ENCODE results near the gene ABLIM2. TPM values are rescaled to one million over a fixed set of nuclear protein-coding genes. Genes with fewer than 3 reads are reported as not detected.
"Not testable (repeated sequence)": the region's sequence is repeated elsewhere in the genome, so short reads cannot be mapped to it uniquely, and the experiment has no call there.

Gene ABLIM2
- total RNA-seq, 1 donor from 2014 or later: 5.0 TPM

DNA sequence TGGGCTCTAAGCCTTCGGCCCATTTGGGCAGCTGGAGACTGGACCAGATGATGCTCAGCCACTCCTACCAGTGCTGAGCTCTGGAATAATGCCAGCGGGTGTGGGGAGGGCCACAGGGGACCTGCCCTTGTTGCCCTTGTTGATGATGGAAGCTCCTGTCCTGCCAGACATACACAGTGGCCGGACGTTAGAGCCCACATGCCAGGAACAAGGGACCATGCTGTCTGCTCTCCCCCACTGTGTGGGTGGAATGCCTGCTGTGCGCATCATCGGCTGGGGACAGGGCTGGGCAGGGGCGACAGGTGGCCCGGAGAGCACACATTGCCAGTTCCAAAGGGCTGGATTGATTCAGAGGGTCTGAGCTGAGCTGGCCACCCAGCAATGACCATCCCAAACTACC lies 2.0 kb downstream of the ABLIM2 start:
- no peak for DNase-seq

DNA sequence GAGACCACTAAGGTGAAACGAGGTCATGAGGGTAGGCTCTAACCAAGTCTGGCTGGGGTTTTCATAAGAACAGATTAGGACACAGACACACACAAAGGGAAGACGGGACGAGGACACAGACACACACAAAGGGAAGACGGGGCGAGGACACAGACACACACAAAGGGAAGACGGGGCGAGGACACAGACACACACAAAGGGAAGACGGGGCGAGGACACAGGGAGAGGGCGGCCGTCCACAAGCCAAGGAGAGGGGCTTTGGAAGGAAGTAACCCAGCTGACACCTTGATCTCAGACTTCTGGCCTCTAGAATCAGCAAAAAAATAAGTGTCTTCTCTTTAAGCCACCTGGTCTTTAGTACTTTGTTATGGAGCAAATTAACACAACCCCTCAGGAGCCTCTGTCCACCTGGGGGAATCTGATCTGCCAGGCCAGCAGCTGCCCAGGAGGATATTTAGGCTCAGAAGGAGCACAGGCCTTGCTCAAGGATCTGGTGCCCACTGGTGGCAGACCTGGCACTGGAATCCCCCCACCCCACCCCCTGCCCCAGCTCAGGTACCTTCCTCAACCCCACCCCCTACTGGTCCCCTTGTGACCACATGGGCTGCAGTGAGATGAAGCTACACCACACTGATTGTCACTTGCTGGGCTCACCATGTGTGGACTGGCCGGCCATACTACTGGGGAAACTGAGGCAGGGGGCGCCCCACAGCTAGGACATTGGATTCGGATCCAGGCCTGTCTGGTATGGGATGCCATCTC lies 2.8 kb downstream of the ABLIM2 start:
- DNase-seq: no peak

GRCh38 chr4:8155048-8155447 lies 3.6 kb downstream of the ABLIM2 start:
- DNase-seq: no peak

GRCh38 chr4:8153441-8153840 lies 5.2 kb downstream of the ABLIM2 start:
- DNase-seq: no peak

- no peak for DNase-seq
Observed at GRCh38 chr4:8152865-8153257, 5.8 kb downstream of the ABLIM2 start.

DNA sequence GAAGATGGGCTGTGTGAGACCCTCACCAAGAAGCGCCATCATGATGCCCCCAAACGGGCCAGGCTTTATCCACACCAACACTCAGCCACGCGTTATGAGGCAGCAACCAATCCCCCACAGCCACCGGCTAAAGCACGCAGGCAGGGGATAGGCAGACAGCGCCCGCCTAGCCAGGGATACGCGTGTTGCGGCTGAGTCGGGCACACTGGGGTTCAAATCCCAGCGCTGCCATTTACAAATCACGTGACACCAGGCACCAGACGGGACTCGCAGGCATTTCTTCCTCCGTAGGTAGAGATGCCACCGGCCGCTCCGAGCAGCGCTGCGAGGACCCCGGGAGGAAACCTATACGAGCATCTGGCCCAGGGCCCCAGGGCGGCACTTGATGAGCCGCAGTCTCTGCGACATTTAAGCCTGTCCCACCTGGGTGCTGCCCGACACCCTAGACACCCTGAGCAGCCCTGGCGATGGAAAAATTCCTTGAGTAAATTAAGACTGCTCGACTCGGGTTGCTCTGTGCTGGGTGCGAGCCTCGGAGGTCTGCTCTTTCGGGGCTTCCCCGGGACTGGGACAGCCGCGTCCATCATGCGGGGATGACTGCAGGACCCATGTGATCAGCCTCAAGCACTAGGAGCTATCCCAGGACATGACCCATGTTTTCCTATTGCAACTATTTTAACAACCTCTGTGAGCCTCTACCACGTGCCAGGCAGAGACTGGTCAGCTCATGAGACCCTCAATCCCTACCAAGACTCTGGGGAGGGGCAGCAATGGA lies 6.3 kb downstream of the ABLIM2 start:
- DNase-seq: no peak

DNA sequence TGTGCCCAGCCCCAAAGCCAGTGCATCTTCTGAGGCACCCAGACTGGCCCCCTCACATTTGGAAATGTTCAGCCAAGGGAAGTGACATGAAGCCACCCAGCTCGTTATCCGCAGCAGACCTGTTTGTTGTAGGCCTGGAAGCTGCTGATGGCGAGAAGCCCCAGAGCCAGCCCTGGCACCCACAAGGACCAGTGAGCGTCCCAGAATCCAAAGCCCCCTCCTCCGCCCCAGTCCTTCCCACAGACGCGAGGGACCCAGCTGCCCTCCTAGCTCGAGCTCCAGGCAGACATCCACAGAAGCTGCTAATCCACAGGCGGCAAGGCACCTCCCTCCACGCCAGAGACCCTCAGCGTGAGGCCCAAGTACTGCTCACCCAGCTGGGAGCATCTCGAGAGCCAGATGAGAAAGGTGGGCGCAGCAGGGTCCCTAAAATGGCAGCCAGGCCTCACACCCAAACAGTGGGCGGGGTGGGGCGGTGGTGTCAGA lies 7.4 kb downstream of the ABLIM2 start:
- no peak for DNase-seq

DNA sequence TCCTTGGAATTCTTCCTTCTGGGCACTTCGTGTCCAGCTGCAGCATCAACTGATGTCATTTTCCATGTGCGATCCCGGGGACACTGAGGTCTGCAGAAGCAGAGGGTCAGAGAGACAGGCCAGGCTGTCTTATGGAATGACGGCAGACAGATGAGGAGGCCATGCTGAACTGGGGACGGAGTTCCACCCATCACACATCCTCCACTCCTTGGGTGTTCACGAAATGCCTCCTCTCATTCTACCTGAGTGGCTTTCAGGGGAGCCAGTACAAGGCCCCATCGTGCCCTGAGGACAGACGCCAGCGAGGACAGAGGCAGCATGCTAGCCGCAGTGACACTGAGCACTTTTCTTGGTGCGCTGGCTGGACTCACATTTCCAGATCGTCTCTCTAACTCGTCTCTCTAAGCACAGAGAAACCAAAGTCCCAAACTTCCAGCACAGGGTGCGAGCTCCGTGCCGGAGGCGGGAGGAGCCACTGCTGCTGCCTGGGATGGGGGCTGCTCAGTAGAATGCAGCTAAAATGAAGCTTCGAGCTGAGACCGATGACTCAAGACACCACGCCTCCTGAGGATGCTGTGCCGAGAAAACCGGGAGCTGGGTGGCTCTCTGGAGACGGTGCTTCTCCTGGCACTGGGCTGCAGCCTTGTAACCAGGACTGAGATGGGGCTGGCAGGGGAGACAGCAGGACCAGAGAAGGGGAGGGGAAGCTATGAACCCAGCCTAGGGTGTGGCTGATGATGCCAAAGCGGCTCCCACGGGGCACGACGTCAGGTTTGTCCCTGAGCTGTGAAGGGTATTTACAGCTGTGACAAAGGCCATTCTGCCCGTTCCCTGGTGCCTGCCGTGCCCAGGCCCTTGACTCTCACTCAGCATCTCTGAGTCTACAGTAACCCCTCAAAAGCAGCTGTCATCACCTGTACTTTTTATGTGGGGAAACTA lies 8.2 kb downstream of the ABLIM2 start:
- DNase-seq: no peak

DNA sequence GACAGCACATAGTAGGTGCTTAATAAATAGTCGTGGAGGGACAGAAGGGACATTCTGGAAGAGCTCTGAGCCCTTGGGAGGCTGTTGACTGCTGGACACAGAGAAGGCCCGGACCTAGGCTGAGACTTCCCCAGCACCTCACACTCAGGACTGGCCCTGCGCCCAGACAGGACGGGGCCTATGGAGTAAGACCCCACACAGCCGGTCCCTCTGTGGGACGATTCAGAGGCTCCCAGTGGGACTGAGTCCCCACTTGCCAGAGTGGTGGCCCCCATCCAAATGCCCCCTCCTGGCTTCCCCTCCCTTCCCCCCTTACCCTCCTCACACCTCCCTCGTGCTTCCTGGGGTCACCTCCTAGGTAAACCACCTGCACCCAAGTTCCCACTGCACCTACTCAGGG lies 8.9 kb downstream of the ABLIM2 start:
- DNase-seq: no peak

- no peak for DNase-seq
Observed at GRCh38 chr4:8148785-8149435, 9.7 kb downstream of the ABLIM2 start.

DNA sequence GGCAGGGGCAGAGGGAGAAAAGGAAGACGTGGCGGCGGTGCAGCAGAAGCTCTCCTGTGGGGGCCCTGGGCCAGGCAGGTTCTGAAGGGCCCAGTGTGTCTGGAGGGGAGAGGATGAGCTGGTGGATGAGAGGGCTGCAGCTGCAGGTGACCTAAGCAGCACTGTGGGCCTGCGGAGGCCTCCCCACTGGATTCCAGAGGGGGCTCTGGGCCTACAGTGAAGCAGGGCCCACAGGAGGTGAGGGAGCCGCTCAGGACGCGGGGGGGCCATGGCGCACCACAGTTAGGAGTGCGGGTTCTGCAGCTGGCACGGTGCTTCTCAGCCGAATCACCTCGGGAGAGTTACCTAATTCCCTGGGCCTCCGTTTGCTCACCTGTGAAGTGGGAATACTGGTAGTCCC lies 10.5 kb downstream of the ABLIM2 start:
- DNase-seq: no peak

DNA sequence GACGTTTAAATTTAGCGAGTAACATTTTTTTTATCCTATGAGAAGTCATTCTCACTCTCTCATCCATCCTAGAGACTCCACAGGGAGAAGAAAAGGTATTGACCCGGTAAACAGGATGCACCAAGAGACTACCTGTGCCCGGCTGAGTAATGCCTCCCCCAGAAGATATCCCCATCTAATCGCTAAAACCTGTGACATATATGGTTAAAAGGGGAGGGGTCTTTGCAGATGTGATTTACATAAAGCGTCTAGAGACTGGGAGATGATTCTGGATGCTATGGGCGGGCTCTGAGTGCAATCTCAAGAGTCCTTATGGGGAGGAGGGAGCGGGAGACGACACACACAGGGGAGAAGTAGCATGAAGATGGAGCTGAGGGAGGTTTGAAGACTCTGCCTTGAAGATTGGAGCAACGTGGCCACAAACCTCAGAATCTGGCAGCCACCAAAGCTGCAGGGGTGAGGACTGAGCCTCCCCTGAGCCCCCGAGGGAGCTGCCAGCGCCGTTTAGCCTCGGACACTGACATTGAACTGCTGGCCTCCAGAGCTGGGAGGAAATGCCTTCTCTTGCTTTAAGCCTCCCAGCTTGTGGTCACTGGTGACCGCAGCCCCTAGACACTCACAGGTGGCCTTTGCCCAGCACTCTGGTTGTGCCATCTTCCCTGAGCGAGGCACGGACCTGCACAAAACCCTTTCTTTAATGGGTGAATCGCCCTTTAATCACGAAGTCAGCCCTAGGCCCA lies 11.2 kb downstream of the ABLIM2 start:
- DNase-seq: no peak

GRCh38 chr4:8146157-8146556 lies 12.5 kb downstream of the ABLIM2 start:
- DNase-seq: no peak

- no peak for DNase-seq
Observed at GRCh38 chr4:8144359-8144758, 14.3 kb downstream of the ABLIM2 start.

DNA sequence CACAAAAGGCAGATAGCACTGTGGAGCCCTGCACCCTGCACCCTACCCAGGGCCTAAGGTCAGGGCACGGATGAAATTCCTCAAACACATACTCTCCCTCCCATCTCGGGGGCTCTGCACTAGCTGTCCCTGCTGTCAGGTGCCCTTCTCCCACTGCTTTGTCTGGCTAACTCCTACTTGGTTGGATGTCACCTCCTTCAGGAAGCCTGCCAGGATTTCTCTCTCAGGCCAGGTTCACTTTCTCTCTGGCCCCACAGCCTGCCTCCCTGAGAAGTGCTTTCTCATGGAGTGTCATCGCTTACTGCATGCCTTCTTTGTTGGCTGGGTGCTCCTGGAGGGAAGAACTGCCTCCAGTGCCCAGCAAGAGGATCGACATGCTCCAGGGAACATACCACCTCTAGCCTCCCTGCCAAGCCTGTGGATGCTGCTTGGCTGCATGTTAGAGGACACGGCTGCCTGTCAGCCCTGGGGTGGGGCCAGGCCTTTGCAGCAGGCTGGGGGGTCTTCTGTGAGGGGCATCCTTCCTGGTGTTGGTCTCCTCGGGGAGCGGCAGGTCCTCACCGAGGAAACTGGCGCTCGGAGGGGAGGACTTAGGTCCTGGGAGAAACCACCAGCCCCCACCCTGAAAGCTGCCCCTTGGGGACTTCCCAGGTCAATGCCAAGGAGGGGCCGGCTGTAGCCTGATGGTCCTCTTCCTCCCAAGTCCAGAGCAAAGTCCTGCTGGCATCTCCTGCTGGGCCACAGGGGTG lies 15.0 kb downstream of the ABLIM2 start:
- no peak for DNase-seq

GRCh38 chr4:8142556-8142955 lies 16.1 kb downstream of the ABLIM2 start:
- DNase-seq: no peak

GRCh38 chr4:8141935-8142334 lies 16.7 kb downstream of the ABLIM2 start:
- DNase-seq: no peak

DNA sequence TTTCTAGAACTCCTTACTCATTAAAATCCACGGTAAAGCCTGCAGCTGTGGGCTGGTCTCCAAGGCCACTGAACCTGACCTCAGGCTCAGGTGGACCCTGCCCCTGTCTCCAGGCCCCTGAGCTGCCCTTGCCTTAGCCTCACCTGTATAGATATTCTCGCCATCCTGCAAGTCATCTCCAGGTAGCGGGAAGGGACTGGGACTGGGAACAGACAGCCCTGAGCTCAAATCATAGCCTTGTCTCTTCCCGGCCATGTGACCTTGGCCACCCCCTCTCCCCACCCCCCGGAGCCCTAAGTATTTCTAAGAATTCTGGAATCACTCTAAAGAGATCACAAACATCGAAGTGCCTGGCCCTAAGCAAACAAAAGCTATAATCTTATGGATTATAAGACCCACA lies 17.7 kb downstream of the ABLIM2 start:
- DNase-seq: no peak

DNA sequence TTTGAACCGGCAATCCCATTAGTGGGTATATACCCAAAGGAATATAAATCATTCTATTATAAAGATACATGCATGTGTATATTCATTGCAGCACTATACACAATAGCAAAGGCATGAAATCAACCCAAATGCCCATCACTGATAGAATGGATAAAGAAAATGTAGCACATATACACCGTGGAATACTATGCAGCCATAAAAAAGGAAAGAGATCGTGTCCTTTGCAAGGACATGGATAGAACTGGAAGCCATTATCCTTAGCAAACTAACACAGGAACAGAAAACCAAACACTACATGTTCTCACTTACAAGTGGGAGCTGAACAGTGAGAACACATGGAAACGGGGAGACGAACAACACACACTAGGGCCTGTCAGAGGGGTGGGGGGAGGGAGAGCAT lies 18.9 kb downstream of the ABLIM2 start:
- DNase-seq: not testable (repeated sequence)

DNA sequence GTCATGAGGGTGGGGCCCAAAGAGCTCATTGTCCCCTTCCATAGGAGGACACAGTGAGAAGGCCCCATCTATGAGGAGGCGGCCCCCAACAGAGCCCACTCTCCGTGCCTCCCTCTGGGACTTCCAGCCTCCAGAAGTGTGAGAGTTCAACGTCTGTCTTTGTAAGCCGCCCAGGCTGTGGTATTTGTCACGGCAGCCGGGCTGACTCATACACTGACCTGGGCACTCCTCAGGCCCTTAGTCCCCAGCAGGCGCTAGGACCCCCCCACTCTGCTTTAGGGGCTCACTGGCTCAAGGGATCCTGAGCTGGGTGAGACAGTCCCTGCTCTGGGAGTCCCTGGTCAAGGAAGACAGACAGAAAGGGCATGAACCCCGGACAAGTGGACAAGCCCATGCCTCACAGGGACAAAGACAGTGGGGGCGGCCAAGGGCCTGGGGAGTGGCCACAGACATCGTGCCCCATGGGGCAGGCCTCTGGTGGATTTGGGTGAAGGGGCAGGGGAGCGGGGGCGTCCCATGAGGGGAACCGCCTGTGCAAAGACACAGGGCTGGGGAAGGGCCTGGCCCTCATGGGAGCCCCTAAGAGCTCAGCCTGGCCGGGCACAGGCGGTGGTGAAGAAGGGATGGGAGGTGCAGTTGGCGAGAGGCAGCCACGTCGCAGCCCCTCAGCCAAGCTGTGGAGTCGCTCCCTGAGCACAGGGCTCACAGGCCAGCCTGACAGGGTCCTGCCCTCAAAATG lies 21.5 kb downstream of the ABLIM2 start:
- no peak for DNase-seq
